ENCODE measurements around the gene GABRA4. TPM values are rescaled to one million over a fixed set of nuclear protein-coding genes. Genes with fewer than 3 reads are reported as not detected.

GABRA4 gene
- total RNA-seq, 4 donors from 2014 or later, result 0.08 TPM; not detected in 3

GRCh38 chr4:46949822-46950221 lies 43.6 kb downstream of the GABRA4 start:
- Histone ChIP-seq H3K4me1 (no peaks in the 10 kb centered on the region), H3K9me3 (no peaks in the 10 kb centered on the region), H3K27me3 (no peaks in the 10 kb centered on the region), H3K4me3 (replicated peaks in 1 of 3) (no peak overlapping the region), H3K36me3 (no peaks in the 10 kb centered on the region), H3K27ac (no peak overlapping the region)
- no peak for DNase-seq
- WGBS, 2 donors, result 52 to 57% methylated on average over 1 of the region's 1 CpG
- intact Hi-C loops (cut with DNase I), result no loop called here
- TF ChIP-seq POLR2A (IDR thresholded peaks at IDR 0.05), result no peak
- TF ChIP-seq CTCF (IDR thresholded peaks at IDR 0.05), result no peak

DNA sequence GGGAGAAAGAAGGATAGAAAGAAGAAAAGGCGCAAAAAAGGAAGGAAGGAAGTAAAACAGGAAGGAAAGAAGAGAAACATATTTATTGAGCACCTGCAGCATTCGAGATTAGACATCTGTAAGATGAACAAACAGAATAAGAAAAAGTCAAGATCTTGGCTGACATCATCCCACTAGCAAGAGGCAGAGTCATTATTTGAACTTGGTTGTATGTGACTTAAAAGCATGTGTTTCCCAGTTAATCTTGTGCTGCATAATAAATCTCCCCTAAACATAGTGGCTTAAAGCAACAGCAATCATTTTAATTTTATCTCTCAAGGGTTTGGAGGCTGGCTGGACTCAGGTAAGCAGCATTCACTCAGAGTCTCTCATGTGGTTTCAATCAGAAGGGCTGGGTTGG lies 45.8 kb downstream of the GABRA4 start:
- Histone ChIP-seq H3K4me3 (replicated peaks in 1 of 3) (no peak overlapping the region), H3K27me3 (no peaks in the 10 kb centered on the region), H3K4me1 (no peaks in the 10 kb centered on the region), H3K36me3 (no peaks in the 10 kb centered on the region), H3K27ac (no peak overlapping the region), H3K9me3 (no peaks in the 10 kb centered on the region)
- TF ChIP-seq POLR2A (IDR thresholded peaks at IDR 0.05), result no peak
- intact Hi-C loops (cut with DNase I), result no loop called here
- no peak for DNase-seq
- WGBS, 2 donors, result 58 to 67% methylated on average over 2 of the region's 2 CpGs

GRCh38 chr4:46946919-46947536 lies 46.4 kb downstream of the GABRA4 start:
- no peaks in the 10 kb centered on the region for H3K9me3 ChIP-seq
- H3K27me3 ChIP-seq, result no peaks in the 10 kb centered on the region
- WGBS, 2 donors, result 74 to 80% methylated on average over 6 of the region's 6 CpGs
- DNase-seq, result no peak
- H3K4me1 ChIP-seq, result no peaks in the 10 kb centered on the region
- H3K36me3 ChIP-seq, result no peaks in the 10 kb centered on the region
- no peak overlapping the region for H3K4me3 ChIP-seq (replicated peaks in 1 of 3)
- intact Hi-C loops (cut with DNase I), result no loop called here
- H3K27ac ChIP-seq, result no peak overlapping the region
- TF ChIP-seq CTCF (IDR thresholded peaks at IDR 0.05) (no peak), POLR2A (IDR thresholded peaks at IDR 0.05) (no peak)

DNA sequence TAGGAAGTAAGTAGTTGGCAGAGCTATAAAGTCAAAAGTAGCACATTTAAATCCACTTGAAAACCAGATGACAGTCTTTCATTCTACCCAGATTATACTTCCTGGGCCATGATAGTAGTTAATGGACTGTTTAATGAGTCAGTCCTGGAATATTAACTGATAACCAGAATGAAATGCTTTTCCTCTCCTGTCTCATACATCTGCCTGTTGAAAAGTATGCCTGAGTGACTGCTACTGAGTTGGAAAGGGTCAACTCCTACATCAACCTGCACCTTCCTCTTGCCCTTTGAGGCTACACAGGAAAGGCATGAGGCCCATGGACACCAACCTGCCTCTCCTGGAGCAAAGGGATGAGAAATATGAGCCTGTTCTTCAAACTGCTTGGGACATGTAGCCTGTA lies 48.3 kb downstream of the GABRA4 start:
- TF ChIP-seq POLR2A (IDR thresholded peaks at IDR 0.05) (no peak), CTCF (IDR thresholded peaks at IDR 0.05) (no peak)
- DNase-seq, result no peak
- Histone ChIP-seq H3K4me3 (replicated peaks in 1 of 3) (no peak overlapping the region), H3K27me3 (no peaks in the 10 kb centered on the region), H3K4me1 (no peaks in the 10 kb centered on the region), H3K27ac (no peak overlapping the region), H3K36me3 (no peaks in the 10 kb centered on the region), H3K9me3 (no peaks in the 10 kb centered on the region)
- intact Hi-C loops (cut with DNase I), result no loop called here

GRCh38 chr4:46944345-46944744 lies 49.0 kb downstream of the GABRA4 start:
- Histone ChIP-seq H3K4me1 (no peaks in the 10 kb centered on the region), H3K9me3 (no peaks in the 10 kb centered on the region), H3K4me3 (replicated peaks in 1 of 3) (no peak overlapping the region), H3K36me3 (no peaks in the 10 kb centered on the region), H3K27me3 (no peaks in the 10 kb centered on the region), H3K27ac (no peak overlapping the region)
- WGBS, 2 donors, result 93% methylated on average over 1 of the region's 1 CpG
- no peak for TF ChIP-seq CTCF (IDR thresholded peaks at IDR 0.05)
- TF ChIP-seq POLR2A (IDR thresholded peaks at IDR 0.05), result no peak
- DNase-seq, result no peak
- intact Hi-C loops (cut with DNase I), result no loop called here

DNA sequence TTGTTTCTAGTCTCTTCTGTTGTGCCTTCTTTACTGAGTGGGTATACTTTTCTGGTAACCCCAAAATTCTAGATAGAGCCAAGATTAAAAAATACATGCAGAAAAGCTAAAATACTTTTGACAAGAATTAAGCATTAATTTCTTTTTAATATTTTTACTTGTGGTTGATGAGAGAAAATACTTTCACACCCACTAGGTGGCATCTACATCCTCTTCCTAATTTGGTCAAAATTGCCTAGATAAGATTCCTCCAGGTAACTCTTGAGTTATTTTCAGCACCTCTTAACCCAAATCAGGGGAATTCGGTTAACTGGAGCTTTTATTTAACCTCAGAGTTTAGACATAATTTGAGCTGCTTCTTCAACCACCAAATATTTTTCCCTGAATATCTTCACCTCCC lies 55.9 kb downstream of the GABRA4 start:
- intact Hi-C loops (cut with DNase I), result no loop called here
- TF ChIP-seq CTCF (IDR thresholded peaks at IDR 0.05) (no peak), POLR2A (IDR thresholded peaks at IDR 0.05) (no peak)
- Histone ChIP-seq H3K4me1 (no peaks in the 10 kb centered on the region), H3K4me3 (replicated peaks in 1 of 3) (no peak overlapping the region), H3K36me3 (no peaks in the 10 kb centered on the region), H3K27me3 (no peaks in the 10 kb centered on the region), H3K9me3 (no peaks in the 10 kb centered on the region), H3K27ac (no peak overlapping the region)
- WGBS, 2 donors, result 56 to 70% methylated on average over 1 of the region's 1 CpG
- no peak for DNase-seq
